HG03045 (cell line): ENCODE data around the gene PTPN5.
A peak's percentile ranks its signal among the peaks of the same experiment; 100 is the strongest.

Experiments used
- ATAC-seq: cut with Tn5 transposase; IDR thresholded peaks from one replicate; pipeline ENCODE4 v1.9.1; 2021; ENCODE audit warnings: mild to moderate bottlenecking, moderate library complexity; ENCODE audit not compliant: unreplicated experiment

PTPN5 gene

DNA sequence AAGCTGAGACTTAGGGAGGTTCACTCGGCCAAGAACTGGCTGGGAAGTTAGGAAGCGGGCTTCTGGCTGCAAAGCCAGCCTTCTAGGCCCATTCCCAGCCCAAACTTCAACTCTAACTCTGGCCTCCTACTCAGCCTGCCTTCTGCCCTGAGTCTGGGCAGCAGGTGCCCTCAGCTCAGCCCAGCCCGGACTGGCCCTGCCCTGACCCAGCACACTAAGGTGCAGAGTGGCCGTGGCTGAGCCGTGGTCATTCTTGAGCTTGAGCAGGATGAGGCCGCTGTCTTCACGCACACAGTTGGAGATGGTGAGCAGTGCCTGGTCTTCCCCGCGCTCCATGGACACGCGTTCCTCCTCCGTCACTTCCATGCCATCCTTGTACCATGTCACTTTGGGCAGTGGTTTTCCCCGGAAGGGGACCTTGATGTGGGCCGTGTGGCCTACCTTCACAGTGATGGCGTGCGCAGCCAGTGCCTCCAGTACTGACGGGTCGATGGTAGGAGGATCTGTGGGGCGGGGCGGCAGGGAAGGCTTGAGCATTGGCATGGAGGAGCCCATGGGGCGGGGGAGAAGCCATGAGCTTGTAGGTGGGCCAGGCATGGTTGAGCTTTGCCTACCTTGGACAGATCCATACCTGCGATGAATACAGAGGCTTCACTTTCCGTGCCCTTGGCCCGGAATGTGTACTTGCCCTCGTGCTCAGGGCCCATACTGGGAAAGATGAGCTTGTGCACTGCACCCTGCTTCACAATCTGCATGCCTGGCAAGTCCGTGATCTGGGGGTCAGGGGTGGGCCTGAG is 77.8 kb downstream of the PTPN5 start:
- ATAC-seq: no peak

DNA sequence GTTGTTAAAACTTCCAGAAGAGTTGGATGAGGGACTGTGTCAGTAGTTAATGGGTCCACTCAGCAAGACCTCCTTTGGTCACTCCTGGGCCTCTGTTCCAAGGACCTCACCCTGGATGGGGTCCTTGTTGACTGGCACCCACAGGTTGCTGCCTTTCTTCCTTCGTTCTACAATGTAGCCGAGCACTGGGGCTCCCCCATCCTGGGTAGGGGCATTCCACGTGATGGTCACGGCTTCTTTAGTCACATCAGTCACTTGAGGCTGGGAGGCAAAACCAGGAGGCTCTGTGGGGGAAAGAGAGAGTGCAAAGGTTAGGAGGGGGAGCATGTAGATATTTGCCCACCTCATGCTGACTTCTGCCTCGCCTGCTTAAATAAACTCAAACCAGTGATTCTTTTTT is 81.1 kb downstream of the PTPN5 start:
- no peak for ATAC-seq

DNA sequence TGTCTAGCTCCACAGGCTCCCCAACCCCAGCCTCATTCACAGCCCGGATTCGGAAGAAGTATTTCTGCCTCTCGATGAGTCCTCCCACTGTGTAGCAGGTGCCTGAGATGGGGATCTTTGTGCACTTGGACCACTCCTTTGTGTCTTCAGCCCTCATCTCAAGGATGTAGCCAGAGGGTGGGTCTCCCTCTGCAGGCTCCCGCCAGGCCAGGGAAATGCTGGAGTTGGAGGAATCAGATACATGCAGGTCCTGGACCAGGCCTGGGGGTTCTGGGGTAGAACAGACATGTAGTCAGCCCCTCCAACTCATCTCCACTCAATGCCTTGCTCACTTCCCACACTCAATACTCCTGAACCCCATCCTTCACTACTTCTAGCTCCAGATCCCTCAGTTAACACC is 82.2 kb downstream of the PTPN5 start:
- no peak for ATAC-seq

- no peak for ATAC-seq
Observed at GRCh38 chr11:18707811-18708340, 83.7 kb downstream of the PTPN5 start.

DNA sequence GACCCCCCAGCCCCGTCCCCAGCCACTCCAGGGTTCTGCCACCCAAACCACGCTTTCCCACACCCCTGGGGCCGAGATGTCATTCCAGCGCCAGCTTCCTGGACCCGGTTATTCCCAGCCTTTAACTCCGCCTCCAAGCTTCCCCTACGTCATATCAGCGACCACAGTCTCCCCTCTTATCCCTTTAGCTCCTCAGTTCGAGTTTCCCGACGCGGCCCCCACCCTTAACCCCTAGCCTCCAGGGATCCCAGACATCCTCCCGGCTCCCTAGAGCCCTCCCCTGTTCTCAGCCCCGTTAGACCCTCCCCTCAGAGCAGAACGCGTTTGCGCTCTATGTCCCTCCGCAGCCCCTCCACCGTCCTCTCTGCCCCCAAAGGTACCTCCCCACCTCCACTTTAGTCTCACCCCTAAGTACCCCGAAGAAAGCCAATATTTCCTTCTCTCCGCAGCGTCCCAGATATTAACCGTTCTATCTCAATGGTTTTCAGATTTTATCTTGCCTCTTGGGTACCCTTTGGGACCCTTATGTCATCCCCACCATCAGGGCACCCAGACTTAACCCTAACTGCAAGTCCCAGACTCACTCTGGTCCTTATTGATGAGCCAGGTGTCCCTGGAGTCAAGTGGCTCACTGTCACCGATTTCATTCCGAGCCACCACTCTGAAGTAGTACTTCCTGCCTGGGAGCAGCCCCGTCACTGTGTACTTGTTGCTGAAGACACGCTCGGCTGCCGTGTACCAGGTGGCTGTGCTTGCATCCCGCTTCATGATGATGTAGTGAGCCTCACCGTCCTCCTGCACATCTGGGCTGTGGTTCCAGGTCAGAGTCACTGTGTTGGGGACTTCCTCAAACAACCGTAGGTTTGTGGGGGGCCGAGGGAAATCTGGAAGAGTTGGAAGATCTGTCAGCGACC is 85.0 kb downstream of the PTPN5 start:
- ATAC-seq: no peak

GRCh38 chr11:18705651-18706281 is 85.8 kb downstream of the PTPN5 start:
- ATAC-seq: no peak

DNA sequence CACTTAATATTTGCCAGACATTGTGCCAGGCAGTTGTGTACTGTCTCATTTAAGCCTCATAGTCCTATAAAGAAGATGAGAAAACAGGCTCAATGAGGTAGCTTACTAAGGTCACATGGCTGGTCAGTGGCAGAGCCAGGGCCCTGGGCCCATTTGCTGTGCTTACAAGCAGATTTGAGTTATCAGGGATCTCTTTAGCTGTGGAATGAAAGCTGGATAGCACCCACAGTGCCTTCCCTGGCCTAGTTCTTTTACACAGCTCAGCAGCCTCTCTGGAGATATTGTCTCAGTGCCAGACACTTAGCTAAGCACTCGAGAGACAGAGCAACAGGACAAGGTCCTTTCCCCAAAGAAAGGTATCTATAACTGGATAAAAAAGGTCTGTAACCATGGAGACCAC is 86.9 kb downstream of the PTPN5 start:
- ATAC-seq: no peak

DNA sequence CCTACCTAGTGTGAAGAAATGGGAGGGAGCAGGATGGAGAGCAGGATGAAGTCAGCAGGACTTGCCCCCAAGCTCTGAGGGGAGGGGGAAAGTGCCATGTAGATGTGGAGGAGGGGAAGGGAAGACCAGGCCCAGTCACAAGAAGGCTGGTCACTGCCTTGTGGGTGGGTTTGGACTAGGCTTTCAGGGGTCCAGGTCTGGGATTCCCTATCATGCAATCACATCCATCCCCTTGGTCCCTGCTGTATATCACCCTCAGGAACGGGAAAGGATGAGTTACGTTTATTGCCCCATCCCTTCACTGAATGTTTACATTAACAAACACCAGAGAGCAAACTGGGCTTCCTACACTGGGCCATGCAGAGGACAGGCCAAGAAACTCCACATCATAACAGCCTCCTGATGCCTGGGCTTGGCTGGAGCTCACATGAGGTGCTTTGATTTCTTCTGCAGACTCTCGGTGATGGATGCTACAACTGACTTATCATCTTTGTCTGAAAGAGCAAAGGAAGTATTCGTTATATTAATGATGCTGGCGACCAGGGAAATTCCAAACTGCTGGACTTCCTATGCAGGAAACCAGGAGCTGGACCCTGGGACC is 87.5 kb downstream of the PTPN5 start:
- no peak for ATAC-seq

GRCh38 chr11:18703001-18703763 is 88.4 kb downstream of the PTPN5 start:
- no peak for ATAC-seq

GRCh38 chr11:18701614-18702216 is 89.9 kb downstream of the PTPN5 start:
- ATAC-seq: no peak

DNA sequence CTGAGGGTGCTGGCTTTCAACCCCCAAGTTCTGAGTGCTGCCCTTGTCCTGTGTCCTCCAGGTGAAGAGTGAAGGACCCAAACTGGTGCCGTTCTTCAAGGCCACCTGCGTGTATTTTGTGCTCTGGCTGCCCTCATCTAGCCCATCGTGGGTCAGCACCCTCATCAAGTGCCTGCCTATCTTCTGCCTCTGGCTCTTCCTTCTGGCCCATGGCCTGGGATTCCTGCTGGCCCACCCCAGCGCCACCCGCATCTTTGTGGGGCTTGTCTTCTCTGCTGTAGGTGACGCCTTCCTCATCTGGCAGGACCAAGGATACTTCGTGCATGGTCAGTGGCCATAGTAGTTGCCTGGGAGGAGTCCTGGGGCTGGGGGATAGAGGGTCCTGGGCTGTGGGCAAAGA is 90.7 kb downstream of the PTPN5 start:
- no peak for ATAC-seq

- ATAC-seq: no peak
Observed at GRCh38 chr11:18700375-18700774, 91.2 kb downstream of the PTPN5 start.

GRCh38 chr11:18699848-18700261 is 91.7 kb downstream of the PTPN5 start:
- no peak for ATAC-seq

GRCh38 chr11:18699269-18699596 is 92.4 kb downstream of the PTPN5 start:
- no peak for ATAC-seq

DNA sequence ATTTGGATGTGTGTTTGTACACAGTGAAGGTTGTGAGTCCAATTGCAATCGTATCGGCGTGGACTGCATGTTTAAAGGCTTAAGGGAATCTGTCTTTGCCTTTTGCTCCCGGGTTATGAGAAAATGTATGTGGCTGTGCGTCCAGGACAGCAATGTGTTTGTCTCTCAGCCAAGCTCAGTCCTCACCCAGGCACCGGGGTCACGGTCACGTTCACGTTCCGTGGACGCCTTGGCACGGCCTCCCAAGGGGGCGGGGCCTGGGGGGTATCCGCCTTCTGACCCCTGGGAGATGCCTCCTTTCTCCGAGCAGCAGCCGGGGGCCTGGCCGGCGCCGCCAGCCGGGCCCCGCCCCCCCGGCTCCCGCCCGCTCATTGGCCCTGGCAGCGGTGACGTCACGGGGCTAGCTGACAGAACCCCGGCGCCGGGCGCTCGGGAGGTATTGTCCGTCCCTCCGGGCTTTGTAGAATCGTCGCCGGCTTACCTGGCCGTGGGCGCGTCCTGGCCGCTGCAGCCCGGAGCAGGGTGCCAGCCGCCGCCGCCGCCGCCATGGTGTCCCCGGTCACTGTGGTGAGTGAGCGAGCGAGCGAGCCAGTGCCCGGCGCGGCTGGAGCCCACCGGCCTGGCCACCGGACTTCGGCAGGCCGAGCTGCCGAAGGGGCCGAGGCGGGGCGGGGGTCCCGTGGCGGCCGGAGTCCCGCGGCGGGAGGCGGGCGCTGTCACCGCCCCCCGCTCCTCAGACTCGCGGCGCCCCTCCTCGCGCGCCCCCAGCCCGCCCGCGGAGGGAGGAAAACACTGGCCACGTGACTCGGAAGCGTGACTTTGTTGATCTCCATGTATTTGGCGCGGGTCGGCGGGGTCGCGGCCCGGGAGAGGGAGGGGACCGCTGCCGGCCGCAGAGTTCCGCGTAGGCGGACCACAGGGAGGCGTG is 93.0 kb downstream of the PTPN5 start, which contains the start of gene TMEM86A:
Gene TMEM86A, plus strand, starts transcription at position 439 of the 928 bp plus-strand sequence. Its CDS starts 108 bp downstream, at position 547.
- ATAC-seq: peak; percentile 90

- ATAC-seq: no peak
Observed at GRCh38 chr11:18697576-18697975, 94.0 kb downstream of the PTPN5 start.

GRCh38 chr11:18696638-18697225 is 94.9 kb downstream of the PTPN5 start:
- ATAC-seq: no peak
